ENCODE data around the gene C7orf57.

The C7orf57 gene

GRCh38 chr7:48108959-48109847 lies 73.9 kb downstream of the C7orf57 start:
- DNase-seq: no peak

- peak in 49 of 56 donors; percentile 9 to 84 (median 49) for DNase-seq
Measured at GRCh38 chr7:48109848-48110663, 74.7 kb downstream of the C7orf57 start.

- DNase-seq: no peak
Measured at GRCh38 chr7:48110868-48111267, 75.5 kb downstream of the C7orf57 start.

All from nucleus accumbens (tissue), 56 donors.